GM19468 (cell line): ENCODE data around the gene PLA2G5.
"Not testable (repeated sequence)": the region's sequence is repeated elsewhere in the genome, so short reads cannot be mapped to it uniquely, and the experiment has no call there.

Source experiments
- ATAC-seq: cut with Tn5 transposase; IDR thresholded peaks from one replicate; pipeline ENCODE4 v1.9.1; 2021; ENCODE audit warnings: mild to moderate bottlenecking, moderate library complexity, moderate number of reproducible peaks; ENCODE audit not compliant: unreplicated experiment; ENCODE audit errors: extremely low read depth

The PLA2G5 gene

GRCh38 chr1:20112279-20113000, 42.4 kb downstream of the PLA2G5 start:
- no peak for ATAC-seq

- ATAC-seq: no peak
These were observed 44.1 kb downstream of the PLA2G5 start for GRCh38 chr1:20114021-20114648.

- no peak for ATAC-seq
These were observed 45.5 kb downstream of the PLA2G5 start for GRCh38 chr1:20115479-20115878.

- no peak for ATAC-seq
These were observed 45.9 kb downstream of the PLA2G5 start for GRCh38 chr1:20115916-20116315.

- no peak for ATAC-seq
These were observed 47.2 kb downstream of the PLA2G5 start for GRCh38 chr1:20117236-20117635.

- ATAC-seq: no peak
These were observed 49.4 kb downstream of the PLA2G5 start, which contains the start of gene PLA2G2D for GRCh38 chr1:20119347-20119746. Gene PLA2G2D (minus strand): TSS chr1:20119536. CDS start chr1:20119498, 38 bp downstream.

- no peak for ATAC-seq
These were observed 50.8 kb downstream of the PLA2G5 start for GRCh38 chr1:20120796-20121195.

- ATAC-seq: no peak
These were observed 53.9 kb downstream of the PLA2G5 start for GRCh38 chr1:20123722-20124455.

GRCh38 chr1:20124456-20125057, 54.6 kb downstream of the PLA2G5 start:
- no peak for ATAC-seq

- ATAC-seq: no peak
These were observed 55.1 kb downstream of the PLA2G5 start for GRCh38 chr1:20125100-20125499.

GRCh38 chr1:20126041-20126805, 56.2 kb downstream of the PLA2G5 start:
- no peak for ATAC-seq

- ATAC-seq: no peak
These were observed 56.9 kb downstream of the PLA2G5 start for GRCh38 chr1:20126806-20127440.

- ATAC-seq: not testable (repeated sequence)
These were observed 60.5 kb downstream of the PLA2G5 start for GRCh38 chr1:20130518-20130917.

- ATAC-seq: no peak
These were observed 65.0 kb downstream of the PLA2G5 start for GRCh38 chr1:20134995-20135394.

GRCh38 chr1:20136249-20136648, 66.3 kb downstream of the PLA2G5 start:
- ATAC-seq: no peak

- no peak for ATAC-seq
These were observed 67.1 kb downstream of the PLA2G5 start for GRCh38 chr1:20137055-20137454.

- ATAC-seq: no peak
These were observed 67.6 kb downstream of the PLA2G5 start for GRCh38 chr1:20137604-20138003.

- ATAC-seq: no peak
These were observed 68.4 kb downstream of the PLA2G5 start for GRCh38 chr1:20138346-20138745.

GRCh38 chr1:20138961-20139550, 69.1 kb downstream of the PLA2G5 start, which contains the start of gene PLA2G2F:
Gene PLA2G2F (plus strand): TSS chr1:20139323. CDS start chr1:20139428, 105 bp downstream.
- ATAC-seq: no peak
